ENCODE results near the gene NCS1.

DNA sequence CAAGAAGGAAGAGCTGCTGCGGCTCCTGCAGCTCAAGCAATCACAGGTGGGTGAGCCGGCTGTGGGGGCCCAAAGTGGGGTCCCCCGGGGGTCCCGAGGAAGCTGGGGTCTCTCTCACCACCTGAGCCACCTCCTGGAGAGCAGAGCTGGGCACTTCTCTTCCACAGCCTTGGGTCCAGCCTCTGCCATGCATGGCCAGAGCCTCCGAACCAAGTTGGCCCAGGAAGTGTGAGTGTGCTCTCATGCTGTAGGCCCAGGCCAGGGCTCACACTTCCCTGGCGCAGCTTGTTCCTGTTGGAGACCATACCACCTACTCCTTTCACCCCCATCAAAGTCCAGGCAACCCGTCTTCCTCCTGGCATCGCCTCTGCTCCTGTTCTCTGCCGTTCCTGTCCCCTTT lies 113.1 kb downstream of the NCS1 start:
- TF ChIP-seq POLR2A (IDR thresholded peaks at IDR 0.05; ENCODE audit: control extremely low read depth in 1 of 2, low read depth in 2 of 2, low read length in 2 of 2) (no peak), SP1 (IDR thresholded peaks at IDR 0.05; ENCODE audit: low read depth, low read length) (no peak), GTF2F1 (IDR thresholded peaks at IDR 0.05; ENCODE audit: borderline replicate concordance, low read depth, low read length) (no peak), RXRA (IDR thresholded peaks at IDR 0.05; ENCODE audit: insufficient read depth, low read depth, low read length) (no peak), POLR2AphosphoS5 (IDR thresholded peaks at IDR 0.05; ENCODE audit: low read depth, low read length) (no peak), CHD2 (IDR thresholded peaks at IDR 0.05; ENCODE audit: low read length) (no peak)
- TF ChIP-seq, protein P1, sequence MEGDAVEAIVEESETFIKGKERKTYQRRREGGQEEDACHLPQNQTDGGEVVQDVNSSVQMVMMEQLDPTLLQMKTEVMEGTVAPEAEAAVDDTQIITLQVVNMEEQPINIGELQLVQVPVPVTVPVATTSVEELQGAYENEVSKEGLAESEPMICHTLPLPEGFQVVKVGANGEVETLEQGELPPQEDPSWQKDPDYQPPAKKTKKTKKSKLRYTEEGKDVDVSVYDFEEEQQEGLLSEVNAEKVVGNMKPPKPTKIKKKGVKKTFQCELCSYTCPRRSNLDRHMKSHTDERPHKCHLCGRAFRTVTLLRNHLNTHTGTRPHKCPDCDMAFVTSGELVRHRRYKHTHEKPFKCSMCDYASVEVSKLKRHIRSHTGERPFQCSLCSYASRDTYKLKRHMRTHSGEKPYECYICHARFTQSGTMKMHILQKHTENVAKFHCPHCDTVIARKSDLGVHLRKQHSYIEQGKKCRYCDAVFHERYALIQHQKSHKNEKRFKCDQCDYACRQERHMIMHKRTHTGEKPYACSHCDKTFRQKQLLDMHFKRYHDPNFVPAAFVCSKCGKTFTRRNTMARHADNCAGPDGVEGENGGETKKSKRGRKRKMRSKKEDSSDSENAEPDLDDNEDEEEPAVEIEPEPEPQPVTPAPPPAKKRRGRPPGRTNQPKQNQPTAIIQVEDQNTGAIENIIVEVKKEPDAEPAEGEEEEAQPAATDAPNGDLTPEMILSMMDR (IDR thresholded peaks at IDR 0.05; ENCODE audit: control extremely low read depth in 1 of 3, insufficient read depth in 1 of 3, low read depth in 1 of 3, low read length in 3 of 3), result no peak

Measured in H1 (cell line).